H1 (cell line): ENCODE data around the gene RPS6KA5. TPM values are rescaled to one million over a fixed set of nuclear protein-coding genes. Genes with fewer than 3 reads are reported as not detected.

Source experiments
- SP1 ChIP-seq: IDR thresholded peaks from 2 replicates; pipeline ENCODE4 v1.6.1; 2011; ENCODE audit warnings: low read depth, low read length
- polyA plus RNA-seq, 7 experiments: library from polyadenylated mRNA; depleted of rRNA in 3 of 7; stranded (reverse) in 5 of 7; unstranded in 2 of 7; fragments of >200 nt in 5 of 7; fragments of 200-250 nt in 2 of 7; gene quantifications; 1 replicate in 5 of 7; 2 replicates in 1 of 7; 4 replicates in 1 of 7; pipeline versions ENCODE4 v1.2.1 to v1.2.3, GENCODE V29; 2011 to 2013; ENCODE audit warnings: missing spikeins in 2 of 7, mixed read lengths in 2 of 7
- total RNA-seq: library from RNA; stranded (reverse); fragmentation: NEBNext Ultra II Directional; extraction: Animal tissue kit (Norgen Biotek cat#: 25700); gene quantifications from 2 replicates; pipeline ENCODE4 v1.2.1, GENCODE V29; 2021
- TF ChIP-seq, protein P1 (sequence below): fragments of 300-600 bp; sonication (generic); IDR thresholded peaks from 2 replicates; pipeline ENCODE4 v1.7.1; 2012; ENCODE audit warnings: low read length, moderate library complexity, mild to moderate bottlenecking, inconsistent platforms; ENCODE audit not compliant: insufficient replicate concordance

RPS6KA5 gene
- total and polyA plus RNA-seq, 2 of the 8 experiments (the other 6 are each of a cell fraction or from before 2014, with no cell fraction given): 0.85 to 3.1 TPM

DNA sequence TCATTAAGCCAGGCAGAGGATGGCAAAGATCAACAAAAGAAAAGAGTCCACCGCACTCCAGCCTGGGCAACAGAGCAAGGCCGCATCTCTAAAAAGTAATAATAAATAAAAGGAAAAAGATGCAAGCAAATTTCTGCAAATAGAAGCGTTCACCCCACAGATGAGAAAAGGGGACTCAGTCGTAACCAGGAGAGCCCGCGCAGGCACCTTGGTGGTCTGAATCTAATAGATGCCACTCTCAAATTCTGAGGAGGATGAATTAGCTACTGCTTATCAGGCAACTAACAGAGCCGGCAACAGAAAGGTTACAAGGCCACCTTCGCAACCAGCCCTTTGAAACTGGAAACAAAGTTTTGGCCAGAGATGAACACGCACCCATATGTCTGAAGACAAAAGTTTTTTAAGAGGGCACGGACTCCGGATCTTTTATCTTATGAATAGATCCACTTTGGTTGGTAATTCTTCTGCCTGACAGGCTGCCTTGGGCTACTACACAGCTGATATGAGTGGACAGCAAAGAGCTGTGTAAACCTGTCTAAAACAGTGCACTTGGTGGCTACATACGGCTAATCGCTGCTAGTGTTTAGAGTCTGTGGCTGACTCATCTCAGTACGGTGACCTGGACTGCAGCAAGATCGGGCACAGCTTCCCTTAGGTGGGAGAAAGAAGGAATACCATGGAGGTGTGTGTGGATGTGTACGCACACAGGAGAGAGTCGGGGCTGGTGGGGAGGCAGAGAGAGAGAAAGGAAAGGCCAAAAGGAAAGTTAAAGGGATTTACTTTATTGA is 211.3 kb downstream of the RPS6KA5 start (continued):
- TF ChIP-seq, protein P1, sequence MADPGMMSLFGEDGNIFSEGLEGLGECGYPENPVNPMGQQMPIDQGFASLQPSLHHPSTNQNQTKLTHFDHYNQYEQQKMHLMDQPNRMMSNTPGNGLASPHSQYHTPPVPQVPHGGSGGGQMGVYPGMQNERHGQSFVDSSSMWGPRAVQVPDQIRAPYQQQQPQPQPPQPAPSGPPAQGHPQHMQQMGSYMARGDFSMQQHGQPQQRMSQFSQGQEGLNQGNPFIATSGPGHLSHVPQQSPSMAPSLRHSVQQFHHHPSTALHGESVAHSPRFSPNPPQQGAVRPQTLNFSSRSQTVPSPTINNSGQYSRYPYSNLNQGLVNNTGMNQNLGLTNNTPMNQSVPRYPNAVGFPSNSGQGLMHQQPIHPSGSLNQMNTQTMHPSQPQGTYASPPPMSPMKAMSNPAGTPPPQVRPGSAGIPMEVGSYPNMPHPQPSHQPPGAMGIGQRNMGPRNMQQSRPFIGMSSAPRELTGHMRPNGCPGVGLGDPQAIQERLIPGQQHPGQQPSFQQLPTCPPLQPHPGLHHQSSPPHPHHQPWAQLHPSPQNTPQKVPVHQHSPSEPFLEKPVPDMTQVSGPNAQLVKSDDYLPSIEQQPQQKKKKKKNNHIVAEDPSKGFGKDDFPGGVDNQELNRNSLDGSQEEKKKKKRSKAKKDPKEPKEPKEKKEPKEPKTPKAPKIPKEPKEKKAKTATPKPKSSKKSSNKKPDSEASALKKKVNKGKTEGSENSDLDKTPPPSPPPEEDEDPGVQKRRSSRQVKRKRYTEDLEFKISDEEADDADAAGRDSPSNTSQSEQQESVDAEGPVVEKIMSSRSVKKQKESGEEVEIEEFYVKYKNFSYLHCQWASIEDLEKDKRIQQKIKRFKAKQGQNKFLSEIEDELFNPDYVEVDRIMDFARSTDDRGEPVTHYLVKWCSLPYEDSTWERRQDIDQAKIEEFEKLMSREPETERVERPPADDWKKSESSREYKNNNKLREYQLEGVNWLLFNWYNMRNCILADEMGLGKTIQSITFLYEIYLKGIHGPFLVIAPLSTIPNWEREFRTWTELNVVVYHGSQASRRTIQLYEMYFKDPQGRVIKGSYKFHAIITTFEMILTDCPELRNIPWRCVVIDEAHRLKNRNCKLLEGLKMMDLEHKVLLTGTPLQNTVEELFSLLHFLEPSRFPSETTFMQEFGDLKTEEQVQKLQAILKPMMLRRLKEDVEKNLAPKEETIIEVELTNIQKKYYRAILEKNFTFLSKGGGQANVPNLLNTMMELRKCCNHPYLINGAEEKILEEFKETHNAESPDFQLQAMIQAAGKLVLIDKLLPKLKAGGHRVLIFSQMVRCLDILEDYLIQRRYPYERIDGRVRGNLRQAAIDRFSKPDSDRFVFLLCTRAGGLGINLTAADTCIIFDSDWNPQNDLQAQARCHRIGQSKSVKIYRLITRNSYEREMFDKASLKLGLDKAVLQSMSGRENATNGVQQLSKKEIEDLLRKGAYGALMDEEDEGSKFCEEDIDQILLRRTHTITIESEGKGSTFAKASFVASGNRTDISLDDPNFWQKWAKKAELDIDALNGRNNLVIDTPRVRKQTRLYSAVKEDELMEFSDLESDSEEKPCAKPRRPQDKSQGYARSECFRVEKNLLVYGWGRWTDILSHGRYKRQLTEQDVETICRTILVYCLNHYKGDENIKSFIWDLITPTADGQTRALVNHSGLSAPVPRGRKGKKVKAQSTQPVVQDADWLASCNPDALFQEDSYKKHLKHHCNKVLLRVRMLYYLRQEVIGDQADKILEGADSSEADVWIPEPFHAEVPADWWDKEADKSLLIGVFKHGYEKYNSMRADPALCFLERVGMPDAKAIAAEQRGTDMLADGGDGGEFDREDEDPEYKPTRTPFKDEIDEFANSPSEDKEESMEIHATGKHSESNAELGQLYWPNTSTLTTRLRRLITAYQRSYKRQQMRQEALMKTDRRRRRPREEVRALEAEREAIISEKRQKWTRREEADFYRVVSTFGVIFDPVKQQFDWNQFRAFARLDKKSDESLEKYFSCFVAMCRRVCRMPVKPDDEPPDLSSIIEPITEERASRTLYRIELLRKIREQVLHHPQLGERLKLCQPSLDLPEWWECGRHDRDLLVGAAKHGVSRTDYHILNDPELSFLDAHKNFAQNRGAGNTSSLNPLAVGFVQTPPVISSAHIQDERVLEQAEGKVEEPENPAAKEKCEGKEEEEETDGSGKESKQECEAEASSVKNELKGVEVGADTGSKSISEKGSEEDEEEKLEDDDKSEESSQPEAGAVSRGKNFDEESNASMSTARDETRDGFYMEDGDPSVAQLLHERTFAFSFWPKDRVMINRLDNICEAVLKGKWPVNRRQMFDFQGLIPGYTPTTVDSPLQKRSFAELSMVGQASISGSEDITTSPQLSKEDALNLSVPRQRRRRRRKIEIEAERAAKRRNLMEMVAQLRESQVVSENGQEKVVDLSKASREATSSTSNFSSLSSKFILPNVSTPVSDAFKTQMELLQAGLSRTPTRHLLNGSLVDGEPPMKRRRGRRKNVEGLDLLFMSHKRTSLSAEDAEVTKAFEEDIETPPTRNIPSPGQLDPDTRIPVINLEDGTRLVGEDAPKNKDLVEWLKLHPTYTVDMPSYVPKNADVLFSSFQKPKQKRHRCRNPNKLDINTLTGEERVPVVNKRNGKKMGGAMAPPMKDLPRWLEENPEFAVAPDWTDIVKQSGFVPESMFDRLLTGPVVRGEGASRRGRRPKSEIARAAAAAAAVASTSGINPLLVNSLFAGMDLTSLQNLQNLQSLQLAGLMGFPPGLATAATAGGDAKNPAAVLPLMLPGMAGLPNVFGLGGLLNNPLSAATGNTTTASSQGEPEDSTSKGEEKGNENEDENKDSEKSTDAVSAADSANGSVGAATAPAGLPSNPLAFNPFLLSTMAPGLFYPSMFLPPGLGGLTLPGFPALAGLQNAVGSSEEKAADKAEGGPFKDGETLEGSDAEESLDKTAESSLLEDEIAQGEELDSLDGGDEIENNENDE: no peak
- TF ChIP-seq SP1: no peak
